ENCODE measurements around the gene IGSF23. TPM values are rescaled to one million over a fixed set of nuclear protein-coding genes. Genes with fewer than 3 reads are reported as not detected.
"Not testable (repeated sequence)": the region's sequence is repeated elsewhere in the genome, so short reads cannot be mapped to it uniquely, and the experiment has no call there.

The IGSF23 gene
- total RNA-seq, 1 donor, result not detected

GRCh38 chr19:44597131-44597491 lies 16.3 kb upstream of the IGSF23 start:
- Histone ChIP-seq H3K9me3 (ENCODE audit: low read depth, low read length) (no peaks in the 10 kb centered on the region), H3K4me3 (ENCODE audit: low read length) (no peak overlapping the region), H3K4me1 (ENCODE audit: insufficient read depth, low read length) (no peaks in the 10 kb centered on the region), H3K27me3 (ENCODE audit: insufficient read depth, low read length) (no peaks in the 10 kb centered on the region)

- Histone ChIP-seq H3K4me3 (ENCODE audit: low read length) (no peak overlapping the region), H3K4me1 (ENCODE audit: insufficient read depth, low read length) (no peaks in the 10 kb centered on the region), H3K9me3 (ENCODE audit: low read depth, low read length) (no peaks in the 10 kb centered on the region), H3K27me3 (ENCODE audit: insufficient read depth, low read length) (no peaks in the 10 kb centered on the region)
Measured at GRCh38 chr19:44598355-44598754, 15.0 kb upstream of the IGSF23 start.

GRCh38 chr19:44598880-44599279 lies 14.5 kb upstream of the IGSF23 start:
- Histone ChIP-seq H3K4me3 (ENCODE audit: low read length) (no peak overlapping the region), H3K9me3 (ENCODE audit: low read depth, low read length) (no peaks in the 10 kb centered on the region), H3K27me3 (ENCODE audit: insufficient read depth, low read length) (no peaks in the 10 kb centered on the region), H3K4me1 (ENCODE audit: insufficient read depth, low read length) (no peaks in the 10 kb centered on the region)

- no peak overlapping the region for H3K4me3 ChIP-seq (ENCODE audit: low read length)
- no peaks in the 10 kb centered on the region for H3K27me3 ChIP-seq (ENCODE audit: insufficient read depth, low read length)
- H3K4me1 ChIP-seq (ENCODE audit: insufficient read depth, low read length), result no peaks in the 10 kb centered on the region
- H3K9me3 ChIP-seq (ENCODE audit: low read depth, low read length), result no peaks in the 10 kb centered on the region
Measured at GRCh38 chr19:44600466-44600865, 12.9 kb upstream of the IGSF23 start.

GRCh38 chr19:44602081-44602480 lies 11.3 kb upstream of the IGSF23 start:
- H3K4me3 ChIP-seq (ENCODE audit: low read length), result no peak overlapping the region
- peaks cover 5% of the 10 kb centered on the region for H3K4me1 ChIP-seq (ENCODE audit: insufficient read depth, low read length)
- H3K27me3 ChIP-seq (ENCODE audit: insufficient read depth, low read length), result no peaks in the 10 kb centered on the region
- H3K9me3 ChIP-seq (ENCODE audit: low read depth, low read length), result no peaks in the 10 kb centered on the region

- H3K9me3 ChIP-seq (ENCODE audit: low read depth, low read length), result no peaks in the 10 kb centered on the region
- H3K4me3 ChIP-seq (ENCODE audit: low read length), result no peak overlapping the region
- no peaks in the 10 kb centered on the region for H3K27me3 ChIP-seq (ENCODE audit: insufficient read depth, low read length)
- peaks cover 18% of the 10 kb centered on the region for H3K4me1 ChIP-seq (ENCODE audit: insufficient read depth, low read length)
Measured at GRCh38 chr19:44603201-44603945, 10.0 kb upstream of the IGSF23 start.

- Histone ChIP-seq H3K27me3 (ENCODE audit: insufficient read depth, low read length) (no peaks in the 10 kb centered on the region), H3K9me3 (ENCODE audit: low read depth, low read length) (no peaks in the 10 kb centered on the region), H3K4me1 (ENCODE audit: insufficient read depth, low read length) (peaks cover 18% of the 10 kb centered on the region), H3K4me3 (ENCODE audit: low read length) (no peak overlapping the region)
Measured at GRCh38 chr19:44604241-44604640, 9.1 kb upstream of the IGSF23 start.

- Histone ChIP-seq H3K9me3 (ENCODE audit: low read depth, low read length) (no peaks in the 10 kb centered on the region), H3K27me3 (ENCODE audit: insufficient read depth, low read length) (no peaks in the 10 kb centered on the region), H3K4me1 (ENCODE audit: insufficient read depth, low read length) (peaks cover 18% of the 10 kb centered on the region), H3K4me3 (ENCODE audit: low read length) (no peak overlapping the region)
Measured at GRCh38 chr19:44605547-44605946, 7.8 kb upstream of the IGSF23 start.

GRCh38 chr19:44607049-44607448 lies 6.3 kb upstream of the IGSF23 start:
- Histone ChIP-seq H3K4me3 (ENCODE audit: low read length) (no peak overlapping the region), H3K27me3 (ENCODE audit: insufficient read depth, low read length) (no peaks in the 10 kb centered on the region), H3K4me1 (ENCODE audit: insufficient read depth, low read length) (peaks cover 18% of the 10 kb centered on the region), H3K9me3 (ENCODE audit: low read depth, low read length) (no peaks in the 10 kb centered on the region)

GRCh38 chr19:44607917-44608316 lies 5.4 kb upstream of the IGSF23 start:
- Histone ChIP-seq H3K27me3 (ENCODE audit: insufficient read depth, low read length) (no peaks in the 10 kb centered on the region), H3K4me1 (ENCODE audit: insufficient read depth, low read length) (peaks cover 18% of the 10 kb centered on the region), H3K9me3 (ENCODE audit: low read depth, low read length) (no peaks in the 10 kb centered on the region), H3K4me3 (ENCODE audit: low read length) (no peak overlapping the region)

- Histone ChIP-seq H3K27me3 (ENCODE audit: insufficient read depth, low read length) (no peaks in the 10 kb centered on the region), H3K4me3 (ENCODE audit: low read length) (no peak overlapping the region), H3K9me3 (ENCODE audit: low read depth, low read length) (no peaks in the 10 kb centered on the region), H3K4me1 (ENCODE audit: insufficient read depth, low read length) (peaks cover 18% of the 10 kb centered on the region)
Measured at GRCh38 chr19:44608391-44608821, 5.0 kb upstream of the IGSF23 start.

- Histone ChIP-seq H3K9me3 (ENCODE audit: low read depth, low read length) (no peaks in the 10 kb centered on the region), H3K27me3 (ENCODE audit: insufficient read depth, low read length) (no peaks in the 10 kb centered on the region), H3K4me3 (ENCODE audit: low read length) (no peak overlapping the region), H3K4me1 (ENCODE audit: insufficient read depth, low read length) (peaks cover 18% of the 10 kb centered on the region)
Measured at GRCh38 chr19:44609219-44609618, 4.1 kb upstream of the IGSF23 start.

GRCh38 chr19:44610497-44610896 lies 2.9 kb upstream of the IGSF23 start:
- H3K27me3 ChIP-seq (ENCODE audit: insufficient read depth, low read length); H3K4me3 ChIP-seq (ENCODE audit: low read length); H3K9me3 ChIP-seq (ENCODE audit: low read depth, low read length): not testable (repeated sequence)
- peaks cover 20% of the 10 kb centered on the region for H3K4me1 ChIP-seq (ENCODE audit: insufficient read depth, low read length)

GRCh38 chr19:44611812-44612295 lies 1.5 kb upstream of the IGSF23 start:
- Histone ChIP-seq H3K27me3 (ENCODE audit: insufficient read depth, low read length) (no peaks in the 10 kb centered on the region), H3K4me3 (ENCODE audit: low read length) (no peak overlapping the region)

GRCh38 chr19:44614313-44614712 lies 950 bp downstream of the IGSF23 start:
- Histone ChIP-seq H3K4me1 (ENCODE audit: insufficient read depth, low read length) (peaks cover 14% of the 10 kb centered on the region), H3K9me3 (ENCODE audit: low read depth, low read length) (no peaks in the 10 kb centered on the region), H3K4me3 (ENCODE audit: low read length) (no peak overlapping the region), H3K27me3 (ENCODE audit: insufficient read depth, low read length) (no peaks in the 10 kb centered on the region)

More at GRCh38 chr19:44611812-44612295, 1.5 kb upstream of the IGSF23 start:
- Histone ChIP-seq H3K4me1 (ENCODE audit: insufficient read depth, low read length) (peaks cover 19% of the 10 kb centered on the region), H3K9me3 (ENCODE audit: low read depth, low read length) (no peaks in the 10 kb centered on the region)

- Histone ChIP-seq H3K4me1 (ENCODE audit: insufficient read depth, low read length) (peaks cover 17% of the 10 kb centered on the region), H3K4me3 (ENCODE audit: low read length) (no peak overlapping the region), H3K9me3 (ENCODE audit: low read depth, low read length) (no peaks in the 10 kb centered on the region), H3K27me3 (ENCODE audit: insufficient read depth, low read length) (no peaks in the 10 kb centered on the region)
Measured at GRCh38 chr19:44615863-44616247, 2.5 kb downstream of the IGSF23 start.
